Upper lobe of right lung (tissue), 1 donor: ENCODE data around the gene DEF6. TPM values are rescaled to one million over a fixed set of nuclear protein-coding genes. Genes with fewer than 3 reads are reported as not detected.
A peak's percentile ranks its signal among the peaks of the same experiment; 100 is the strongest.

Experiments used
- ATAC-seq: fragments of 200-7000 bp; cut with Tn5 transposase; one replicate; pipeline ENCODE4 v1.9.1; 2020; ENCODE audit warnings: mild to moderate bottlenecking, moderate library complexity
- DNase-seq: peaks from one replicate; pipeline ENCODE4 v3.0.0-alpha.2; 2020
- H3K27ac ChIP-seq: fragments of 200-600 bp; one replicate; pipeline ENCODE4 v1.8.0; 2022
- H3K27me3 ChIP-seq: fragments of 200-600 bp; one replicate; pipeline ENCODE4 v1.8.0; 2022; ENCODE audit warnings: mild to moderate bottlenecking
- H3K36me3 ChIP-seq: fragments of 200-600 bp; one replicate; pipeline ENCODE4 v1.8.0; 2022
- H3K4me1 ChIP-seq: fragments of 200-600 bp; one replicate; pipeline ENCODE4 v1.8.0; 2022
- H3K4me3 ChIP-seq: fragments of 200-600 bp; one replicate; pipeline ENCODE4 v1.8.0; 2022; ENCODE audit warnings: mild to moderate bottlenecking
- H3K9me3 ChIP-seq: fragments of 200-600 bp; one replicate; pipeline ENCODE4 v1.8.0; 2022
- CTCF ChIP-seq: fragments of 200-600 bp; IDR thresholded peaks from one replicate; pipeline ENCODE4 v1.8.0; 2022; ENCODE audit warnings: antibody characterized with exemption
- intact Hi-C: fragments of 100-400 bp; cut with DNase I; formaldehyde crosslinking; loops from one replicate; pipeline ENCODE4 v1.11.0; 2022
- total RNA-seq: library from RNA; stranded (reverse); fragmentation: NEBNext Ultra II Directional; extraction: Animal tissue kit (Norgen Biotek cat#: 25700); gene quantifications from one replicate; pipeline ENCODE4 v1.2.1, GENCODE V29; 2021
- donor health status: DM: no; HTN: yes; CAD: no; lungs with severe emphysema.

DEF6 gene
- total RNA-seq, 1 donor from 2014 or later = 17.4 TPM

GRCh38 chr6:35317483-35318195, 20.0 kb downstream of the DEF6 start:
- Histone ChIP-seq H3K4me1 (peaks cover 9% of the 10 kb centered on the region), H3K9me3 (no peaks in the 10 kb centered on the region), H3K27ac (no peak overlapping the region), H3K36me3 (peaks cover 20% of the 10 kb centered on the region), H3K4me3 (peak overlapping the region; percentile 46), H3K27me3 (no peaks in the 10 kb centered on the region)
- TF ChIP-seq CTCF = no peak
- intact Hi-C loops = no loop called here
- ATAC-seq = peak; percentile 6
- no peak for DNase-seq

DNA sequence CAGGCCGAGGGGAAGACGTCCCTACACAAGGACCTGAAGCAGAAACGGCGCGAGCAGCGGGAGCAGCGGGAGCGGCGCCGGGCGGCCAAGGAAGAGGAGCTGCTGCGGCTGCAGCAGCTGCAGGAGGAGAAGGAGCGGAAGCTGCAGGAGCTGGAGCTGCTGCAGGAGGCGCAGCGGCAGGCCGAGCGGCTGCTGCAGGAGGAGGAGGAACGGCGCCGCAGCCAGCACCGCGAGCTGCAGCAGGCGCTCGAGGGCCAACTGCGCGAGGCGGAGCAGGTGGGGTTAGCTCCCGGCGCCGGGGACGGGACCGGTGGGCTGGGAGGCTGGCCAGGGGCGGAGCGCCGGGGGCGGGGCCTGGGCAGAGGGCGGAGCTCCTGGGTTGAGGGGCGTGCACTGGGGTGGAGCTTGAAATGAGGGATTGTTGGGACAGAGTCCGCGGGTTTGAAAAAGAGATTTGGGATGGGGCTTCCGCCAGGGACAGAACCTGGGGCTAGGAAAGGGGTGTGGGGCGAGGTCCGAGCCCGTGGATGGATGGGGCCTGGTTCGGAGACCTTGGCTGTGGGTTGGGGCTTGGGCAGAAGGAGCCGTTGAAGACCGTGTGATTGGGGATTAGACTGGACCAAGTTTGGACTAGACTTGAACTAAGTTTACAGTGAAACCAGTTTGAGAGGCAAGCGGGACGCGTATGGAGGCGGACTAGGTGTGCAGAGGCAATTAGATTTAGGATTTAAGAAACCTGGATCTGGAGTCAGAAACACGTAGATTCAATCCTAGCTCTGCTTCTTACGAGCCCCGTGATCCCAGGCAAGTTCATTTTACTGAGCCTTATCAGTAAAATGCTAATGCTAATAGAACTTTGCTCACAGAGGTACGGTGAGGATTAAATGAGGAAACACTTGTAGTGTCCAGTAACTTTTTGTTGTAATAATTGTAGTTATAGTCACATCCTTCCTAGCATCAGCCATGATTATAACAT, 20.9 kb downstream of the DEF6 start:
- peaks cover 20% of the 10 kb centered on the region for H3K36me3 ChIP-seq
- ATAC-seq (peak; percentile 99), DNase-seq (peak; percentile 87)
- no peak overlapping the region for H3K27ac ChIP-seq
- no peak for TF ChIP-seq CTCF
- no peaks in the 10 kb centered on the region for H3K9me3 ChIP-seq
- no peaks in the 10 kb centered on the region for H3K27me3 ChIP-seq
- H3K4me1 ChIP-seq = peaks cover 9% of the 10 kb centered on the region
- H3K4me3 ChIP-seq = peak overlapping the region; percentile 46
- intact Hi-C loops = no loop called here

- peaks cover 20% of the 10 kb centered on the region for H3K36me3 ChIP-seq
- H3K4me3 ChIP-seq = no peak overlapping the region
- H3K27ac ChIP-seq = no peak overlapping the region
- intact Hi-C loops = no loop called here
- peaks cover 9% of the 10 kb centered on the region for H3K4me1 ChIP-seq
- H3K27me3 ChIP-seq = no peaks in the 10 kb centered on the region
- TF ChIP-seq CTCF = no peak
- ATAC-seq (no peak), DNase-seq (no peak)
- H3K9me3 ChIP-seq = no peaks in the 10 kb centered on the region
Measured at GRCh38 chr6:35319346-35320030, 21.9 kb downstream of the DEF6 start.

DNA sequence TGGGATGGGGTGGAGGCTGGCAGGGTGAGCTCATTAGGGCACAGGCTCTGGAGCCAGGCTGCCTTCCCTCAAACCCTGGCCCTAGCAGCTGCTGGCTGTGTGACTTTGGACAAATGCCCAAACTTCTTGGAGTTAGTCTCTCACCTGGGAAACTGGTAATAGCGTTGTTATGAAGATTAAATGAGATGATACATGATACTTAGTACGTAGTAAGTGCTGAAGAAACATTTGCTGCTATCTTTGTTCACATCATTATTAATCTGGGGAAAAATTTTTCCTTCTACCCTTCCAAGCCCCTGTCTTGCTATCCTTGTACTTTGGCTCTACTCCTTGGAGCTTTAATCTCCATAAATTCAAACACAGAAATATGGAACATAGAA, 22.4 kb downstream of the DEF6 start:
- no peak overlapping the region for H3K4me3 ChIP-seq
- H3K27me3 ChIP-seq = no peaks in the 10 kb centered on the region
- peaks cover 20% of the 10 kb centered on the region for H3K36me3 ChIP-seq
- intact Hi-C loops = no loop called here
- peaks cover 9% of the 10 kb centered on the region for H3K4me1 ChIP-seq
- no peak for TF ChIP-seq CTCF
- no peak for ATAC-seq
- no peaks in the 10 kb centered on the region for H3K9me3 ChIP-seq
- DNase-seq = no peak
- no peak overlapping the region for H3K27ac ChIP-seq

DNA sequence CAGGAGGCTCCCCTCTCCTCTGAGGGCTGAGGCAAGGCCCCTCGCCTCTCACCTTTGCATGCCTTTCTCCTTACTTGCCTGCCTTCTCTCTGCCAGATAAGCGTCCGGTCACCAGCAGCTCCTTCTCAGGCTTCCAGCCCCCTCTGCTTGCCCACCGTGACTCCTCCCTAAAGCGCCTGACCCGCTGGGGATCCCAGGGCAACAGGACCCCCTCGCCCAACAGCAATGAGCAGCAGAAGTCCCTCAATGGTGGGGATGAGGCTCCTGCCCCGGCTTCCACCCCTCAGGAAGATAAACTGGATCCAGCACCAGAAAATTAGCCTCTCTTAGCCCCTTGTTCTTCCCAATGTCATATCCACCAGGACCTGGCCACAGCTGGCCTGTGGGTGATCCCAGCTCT, 23.5 kb downstream of the DEF6 start:
- Histone ChIP-seq H3K4me3 (no peak overlapping the region), H3K36me3 (peaks cover 20% of the 10 kb centered on the region), H3K4me1 (peaks cover 9% of the 10 kb centered on the region), H3K27ac (no peak overlapping the region), H3K9me3 (no peaks in the 10 kb centered on the region), H3K27me3 (no peaks in the 10 kb centered on the region)
- intact Hi-C loops = no loop called here
- no peak for DNase-seq
- ATAC-seq = no peak
- no peak for TF ChIP-seq CTCF
